HG03066 (cell line): ENCODE data around the gene MCCD1.
"Not testable (repeated sequence)": the region's sequence is repeated elsewhere in the genome, so short reads cannot be mapped to it uniquely, and the experiment has no call there.

ENCODE experiments used
- ATAC-seq: cut with Tn5 transposase; IDR thresholded peaks from one replicate; pipeline ENCODE4 v1.9.1; 2021; ENCODE audit warnings: low read depth; ENCODE audit not compliant: unreplicated experiment

Gene MCCD1, protein sequence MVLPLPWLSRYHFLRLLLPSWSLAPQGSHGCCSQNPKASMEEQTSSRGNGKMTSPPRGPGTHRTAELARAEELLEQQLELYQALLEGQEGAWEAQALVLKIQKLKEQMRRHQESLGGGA

GRCh38 chr6:31528821-31529328 lies at the start of gene MCCD1:
MCCD1 (plus strand) TSS chr6:31528962; CDS start chr6:31529015, 53 bp downstream.
- no peak for ATAC-seq

GRCh38 chr6:31479151-31479932 lies 49.4 kb upstream of the MCCD1 start:
- no peak for ATAC-seq

GRCh38 chr6:31479933-31480535 lies 48.7 kb upstream of the MCCD1 start:
- ATAC-seq = no peak

DNA sequence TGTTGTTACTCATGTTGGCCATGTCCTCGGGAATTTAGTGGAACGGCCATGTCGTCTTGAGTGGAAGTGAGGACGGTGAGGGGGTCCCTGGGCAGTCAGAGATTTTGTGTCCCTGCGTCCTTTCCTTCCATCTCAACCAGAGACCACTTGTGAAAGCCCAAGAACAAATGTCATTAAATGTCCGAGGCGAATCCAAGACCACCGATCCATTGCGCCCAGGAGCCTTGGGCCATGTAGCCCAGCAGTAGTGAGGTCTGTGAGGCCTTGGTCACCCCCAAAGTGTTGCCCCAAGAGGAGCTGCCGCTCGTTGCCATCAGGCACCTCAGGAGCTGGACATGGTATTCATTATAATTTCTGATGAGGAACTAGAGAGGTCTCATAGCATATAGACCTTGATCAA lies 48.2 kb upstream of the MCCD1 start:
- no peak for ATAC-seq

- ATAC-seq = no peak
These were observed 45.4 kb upstream of the MCCD1 start for GRCh38 chr6:31483392-31483791.

GRCh38 chr6:31485055-31485454 lies 43.7 kb upstream of the MCCD1 start:
- ATAC-seq = no peak

DNA sequence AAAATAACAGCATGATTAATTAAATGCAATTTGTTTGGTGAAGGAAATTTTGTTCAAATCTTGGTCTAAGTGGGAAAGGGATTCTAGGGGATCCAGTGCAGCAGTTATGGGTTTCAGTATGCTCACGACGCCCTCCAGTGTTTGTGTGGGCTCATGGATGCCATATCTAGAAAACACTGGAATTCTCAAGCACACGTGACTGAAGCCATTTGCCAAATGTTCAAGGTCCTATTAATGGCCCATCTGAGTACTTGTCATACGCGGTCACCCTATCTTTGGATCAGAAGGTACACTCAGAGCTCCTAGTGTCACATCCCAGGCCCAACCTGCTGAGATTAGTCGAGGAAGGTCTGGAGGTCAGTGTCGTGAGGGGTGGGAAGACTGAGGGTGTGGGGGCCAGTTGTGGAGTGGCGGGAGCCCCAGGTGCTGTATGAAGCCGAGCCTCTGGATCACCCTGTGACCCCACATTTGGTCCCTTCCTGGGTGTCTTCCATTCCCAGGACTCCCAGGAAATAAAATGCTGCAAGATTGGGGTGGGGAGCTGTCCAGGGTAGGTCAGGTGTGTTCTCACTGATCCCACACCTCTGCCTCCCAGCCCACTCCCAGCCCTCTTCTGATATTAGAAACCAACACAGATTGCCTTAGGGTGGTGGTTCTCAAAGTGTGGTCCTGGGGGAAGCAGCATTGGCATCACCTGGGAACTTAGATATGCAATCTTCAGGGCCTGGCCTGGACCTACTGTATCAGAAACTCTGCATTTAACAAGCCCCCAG lies 42.5 kb upstream of the MCCD1 start:
- not testable (repeated sequence) for ATAC-seq

GRCh38 chr6:31487674-31488073 lies 41.1 kb upstream of the MCCD1 start:
- not testable (repeated sequence) for ATAC-seq

DNA sequence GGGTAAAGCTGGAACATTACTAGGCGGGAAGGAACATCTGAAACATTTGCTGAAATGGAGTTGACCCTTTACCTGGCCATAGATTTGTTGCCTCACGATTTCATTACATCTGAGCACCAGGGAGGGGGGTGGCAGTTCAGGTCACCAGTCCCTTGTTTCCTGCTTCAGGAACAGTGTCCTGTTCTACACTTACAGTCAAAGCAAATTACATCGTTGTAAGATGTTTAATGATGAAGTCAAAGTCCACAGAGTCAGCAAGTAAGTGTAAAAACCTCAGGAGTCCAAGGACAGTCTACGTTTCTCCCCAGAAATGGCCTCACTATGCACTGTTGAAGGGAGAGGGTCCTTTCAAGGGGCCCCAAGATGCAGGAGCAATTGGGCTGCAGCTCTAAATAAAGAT lies 39.7 kb upstream of the MCCD1 start:
- ATAC-seq = no peak

DNA sequence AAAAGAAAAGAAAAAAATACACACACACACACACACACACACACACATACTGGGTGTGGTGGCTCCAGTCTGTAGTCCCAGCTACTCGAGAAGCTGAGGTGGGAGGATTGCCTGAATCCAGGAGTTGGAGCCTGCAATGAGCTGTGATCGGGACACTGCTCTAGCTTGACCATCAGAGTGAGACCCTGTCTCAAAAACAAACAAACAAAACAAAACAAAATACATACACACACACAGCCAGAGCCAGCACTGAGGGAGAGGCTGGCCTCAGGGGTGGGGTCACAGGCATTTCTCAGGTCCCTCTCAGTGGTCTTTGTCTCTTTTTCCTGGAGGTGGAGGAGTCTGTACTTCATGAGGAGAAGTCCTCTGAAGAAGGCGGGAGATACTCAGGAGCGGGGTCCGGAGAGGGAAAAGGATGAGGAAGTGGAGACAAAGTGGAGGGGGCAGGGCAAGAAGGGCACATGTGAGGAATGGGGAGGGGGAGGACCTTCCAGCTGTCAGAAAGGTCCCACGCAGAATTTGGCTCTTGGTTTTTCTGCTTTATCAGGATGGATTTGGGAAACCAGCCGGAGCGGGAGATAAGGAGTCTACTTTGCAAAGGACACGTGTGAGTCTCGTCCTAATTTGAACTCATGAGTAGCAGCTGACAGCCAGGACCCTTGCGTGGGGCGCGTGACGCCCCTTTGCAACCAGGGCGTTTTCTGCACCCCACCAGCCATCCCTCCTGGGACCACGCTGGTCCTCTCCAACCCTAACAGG lies 38.5 kb upstream of the MCCD1 start:
- ATAC-seq = no peak

DNA sequence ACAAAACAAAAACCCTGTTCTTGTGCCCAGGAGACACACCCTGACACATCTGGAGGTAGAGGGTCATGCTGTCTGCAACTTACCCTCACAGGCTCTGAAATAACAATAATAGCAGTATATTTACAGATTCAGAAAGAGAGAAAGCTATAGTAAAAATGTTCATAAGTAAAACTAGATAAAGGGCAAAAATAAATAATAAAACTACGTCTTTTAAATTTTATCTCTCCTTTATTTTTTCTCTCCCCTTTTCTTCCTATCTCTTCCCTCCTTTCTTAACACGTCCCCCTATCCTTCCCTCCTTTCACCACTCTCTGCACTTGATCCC lies 35.2 kb upstream of the MCCD1 start:
- not testable (repeated sequence) for ATAC-seq

DNA sequence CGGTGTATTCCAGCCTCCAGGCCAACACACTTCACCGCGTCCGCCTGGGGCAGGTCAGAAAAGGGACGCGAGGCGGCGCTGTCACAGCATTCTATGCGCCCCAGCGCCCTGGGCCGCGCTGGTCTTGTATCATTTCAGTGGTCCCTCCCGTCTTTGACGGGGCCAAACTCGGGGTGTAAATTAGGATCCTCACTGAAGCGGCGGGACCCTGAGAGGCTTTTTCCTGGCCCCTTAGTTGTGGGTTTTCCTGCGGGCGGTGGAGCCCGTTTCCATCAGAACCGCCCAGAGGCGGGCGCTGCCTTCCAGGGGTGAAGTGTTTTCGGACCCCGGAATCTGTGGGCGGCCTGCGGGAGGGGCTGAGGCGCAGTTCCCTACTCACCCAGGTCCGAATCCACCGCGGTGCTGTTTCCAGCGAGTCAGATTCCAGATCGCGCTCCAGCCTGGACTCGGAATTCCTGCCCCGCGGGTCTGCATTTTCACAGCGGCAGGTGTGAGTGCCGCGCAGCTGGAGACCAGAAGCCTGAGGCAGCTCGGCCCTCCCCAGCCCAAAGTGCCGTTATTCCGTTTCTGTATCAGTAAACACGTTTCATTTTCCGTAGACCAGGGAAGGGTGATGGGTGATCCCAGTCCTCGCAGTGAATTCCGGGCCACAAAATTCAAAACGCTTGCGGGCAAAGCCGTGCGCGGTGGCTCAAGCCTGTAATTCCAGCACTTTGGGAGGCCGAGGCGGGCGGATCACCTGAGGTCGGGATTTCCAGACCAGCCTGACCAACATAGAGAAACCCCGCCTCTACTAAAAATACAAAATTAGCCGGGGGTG lies 34.7 kb upstream of the MCCD1 start:
- peak; percentile 38 for ATAC-seq

DNA sequence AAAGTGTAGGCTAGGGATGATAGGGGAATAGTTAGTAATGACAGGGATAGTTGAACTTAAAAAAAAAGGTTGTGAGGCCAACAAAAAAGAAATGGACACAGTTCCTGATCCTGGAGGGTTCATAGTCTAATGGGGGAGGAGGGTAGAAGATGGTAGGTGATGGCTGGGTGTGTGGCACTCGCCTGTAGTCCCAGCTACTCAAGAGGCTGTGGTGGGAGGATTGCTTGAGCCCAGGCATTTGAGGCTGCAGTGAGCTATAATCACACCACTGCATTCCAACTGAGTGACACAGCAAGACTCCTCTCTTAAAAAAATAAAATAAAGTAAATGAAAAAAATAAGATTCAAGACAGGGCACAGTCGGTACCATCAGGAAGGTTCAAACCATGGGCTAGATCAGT lies 33.2 kb upstream of the MCCD1 start:
- ATAC-seq = no peak

DNA sequence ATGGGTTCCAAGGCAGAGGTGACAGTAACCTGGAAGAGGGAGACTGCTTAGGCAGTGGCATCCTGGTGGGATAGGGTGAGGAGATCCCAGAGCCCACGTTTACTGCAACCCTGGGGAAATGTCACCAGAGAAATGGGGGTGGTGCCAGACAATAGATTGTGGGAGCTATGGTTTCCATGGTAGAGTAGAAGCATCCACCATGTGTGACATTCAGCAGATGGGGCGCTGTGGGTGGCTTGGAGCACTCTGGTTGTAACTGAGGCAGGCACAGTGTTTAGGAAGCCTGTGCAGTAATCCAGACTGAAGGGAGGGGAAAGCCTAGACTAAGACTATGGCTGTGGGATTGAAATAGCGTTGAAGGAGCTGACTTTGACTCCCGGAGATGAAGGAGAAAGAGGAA lies 31.9 kb upstream of the MCCD1 start:
- not testable (repeated sequence) for ATAC-seq

GRCh38 chr6:31497531-31498476 lies 31.0 kb upstream of the MCCD1 start, which contains the start of gene MICB:
MICB (plus strand) TSS chr6:31498145; CDS start chr6:31498194, 49 bp downstream.
- peak; percentile 43 for ATAC-seq

DNA sequence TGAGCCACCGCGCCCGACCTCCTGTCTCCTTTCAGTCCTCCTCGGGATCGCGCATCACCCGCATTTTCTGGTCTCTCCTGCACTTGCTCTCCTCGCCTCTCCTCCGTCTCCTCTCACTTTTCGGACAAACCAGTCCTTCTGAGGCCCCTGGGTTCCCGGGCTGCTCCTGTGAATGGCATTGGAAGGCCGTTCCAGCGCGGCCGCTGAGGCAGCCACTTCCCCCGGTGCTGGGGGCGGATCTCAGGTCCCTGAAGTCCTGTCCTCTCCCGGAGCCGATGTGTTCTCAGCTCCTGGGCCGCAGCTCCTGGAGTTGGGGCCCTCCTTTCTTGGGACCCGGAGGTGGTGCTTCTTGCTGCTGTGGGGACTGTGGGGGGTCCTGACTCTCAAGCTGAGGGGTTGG lies 30.0 kb upstream of the MCCD1 start:
- ATAC-seq = no peak

GRCh38 chr6:31499648-31500047 lies 29.1 kb upstream of the MCCD1 start:
- ATAC-seq = not testable (repeated sequence)

DNA sequence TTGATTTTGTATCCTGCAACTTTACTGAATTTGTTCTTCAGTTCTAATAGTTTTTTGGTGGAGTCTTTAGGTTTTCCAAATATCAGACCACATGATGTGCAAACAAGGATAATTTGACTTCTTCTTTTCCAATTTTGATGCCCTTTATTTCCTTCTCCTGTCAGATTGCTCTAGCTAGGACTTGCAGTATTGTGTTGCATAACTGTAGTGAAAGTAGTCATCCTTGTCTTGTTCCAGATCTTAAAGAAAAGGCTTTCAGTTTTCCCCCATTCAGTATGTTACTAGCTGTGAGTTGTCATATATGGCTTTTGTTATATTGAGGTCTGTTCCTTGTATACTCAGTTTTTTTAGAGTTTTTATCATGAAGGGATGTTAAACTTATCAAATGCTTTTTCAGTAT lies 26.2 kb upstream of the MCCD1 start:
- no peak for ATAC-seq
